ENCODE measurements around the gene KCNMB1. TPM values are rescaled to one million over a fixed set of nuclear protein-coding genes. Genes with fewer than 3 reads are reported as not detected.

Gene KCNMB1
- total RNA-seq, 2 experiments from 2014 or later = not detected

- H4K20me1 ChIP-seq (ENCODE audit: insufficient read depth, low read length) = no peaks in the 10 kb centered on the region
- H3K9me2 ChIP-seq (ENCODE audit: insufficient read depth, low read length) = no peaks in the 10 kb centered on the region
- H3K4me2 ChIP-seq (ENCODE audit: low read length) = no peak overlapping the region
- H3K27ac ChIP-seq (ENCODE audit: low read depth, low read length, poor library complexity, severe bottlenecking) = no peak overlapping the region
- intact Hi-C loops (cut with micrococcal nuclease; ENCODE audit: unreplicated experiment) = no loop called here
- H3K79me2 ChIP-seq (ENCODE audit: insufficient read depth, low read depth, low read length) = no peaks in the 10 kb centered on the region
- peaks cover 2% of the 10 kb centered on the region for H3K4me1 ChIP-seq (ENCODE audit: insufficient read depth, low read length, poor library complexity, severe bottlenecking)
- no peak for TF ChIP-seq EZH2phosphoT487 (IDR thresholded peaks at IDR 0.05; ENCODE audit: borderline replicate concordance, low read depth, low read length)
- TF ChIP-seq, protein P1, sequence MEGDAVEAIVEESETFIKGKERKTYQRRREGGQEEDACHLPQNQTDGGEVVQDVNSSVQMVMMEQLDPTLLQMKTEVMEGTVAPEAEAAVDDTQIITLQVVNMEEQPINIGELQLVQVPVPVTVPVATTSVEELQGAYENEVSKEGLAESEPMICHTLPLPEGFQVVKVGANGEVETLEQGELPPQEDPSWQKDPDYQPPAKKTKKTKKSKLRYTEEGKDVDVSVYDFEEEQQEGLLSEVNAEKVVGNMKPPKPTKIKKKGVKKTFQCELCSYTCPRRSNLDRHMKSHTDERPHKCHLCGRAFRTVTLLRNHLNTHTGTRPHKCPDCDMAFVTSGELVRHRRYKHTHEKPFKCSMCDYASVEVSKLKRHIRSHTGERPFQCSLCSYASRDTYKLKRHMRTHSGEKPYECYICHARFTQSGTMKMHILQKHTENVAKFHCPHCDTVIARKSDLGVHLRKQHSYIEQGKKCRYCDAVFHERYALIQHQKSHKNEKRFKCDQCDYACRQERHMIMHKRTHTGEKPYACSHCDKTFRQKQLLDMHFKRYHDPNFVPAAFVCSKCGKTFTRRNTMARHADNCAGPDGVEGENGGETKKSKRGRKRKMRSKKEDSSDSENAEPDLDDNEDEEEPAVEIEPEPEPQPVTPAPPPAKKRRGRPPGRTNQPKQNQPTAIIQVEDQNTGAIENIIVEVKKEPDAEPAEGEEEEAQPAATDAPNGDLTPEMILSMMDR (conservative IDR thresholded peaks at IDR 0.05; ENCODE audit: low read length) = no peak
- DNase-seq (ENCODE audit: low spot score) = no peak
- CTCF ChIA-PET (ENCODE audit: unreplicated experiment) = no interaction called here
- H2AFZ ChIP-seq (ENCODE audit: low read length) = no peak overlapping the region
- no peaks in the 10 kb centered on the region for H3K9me3 ChIP-seq (ENCODE audit: low read length)
- no TSS peak for BruUV-seq (replicated peaks)
- H3K4me3 ChIP-seq (ENCODE audit: low read depth, low read length, poor library complexity, severe bottlenecking) = no peak overlapping the region
- POLR2A ChIA-PET = no interaction called here
- H3K36me3 ChIP-seq (ENCODE audit: insufficient read depth, low read length) = no peaks in the 10 kb centered on the region
These were observed 25.5 kb downstream of the KCNMB1 start for GRCh38 chr5:170363671-170364070.

DNA sequence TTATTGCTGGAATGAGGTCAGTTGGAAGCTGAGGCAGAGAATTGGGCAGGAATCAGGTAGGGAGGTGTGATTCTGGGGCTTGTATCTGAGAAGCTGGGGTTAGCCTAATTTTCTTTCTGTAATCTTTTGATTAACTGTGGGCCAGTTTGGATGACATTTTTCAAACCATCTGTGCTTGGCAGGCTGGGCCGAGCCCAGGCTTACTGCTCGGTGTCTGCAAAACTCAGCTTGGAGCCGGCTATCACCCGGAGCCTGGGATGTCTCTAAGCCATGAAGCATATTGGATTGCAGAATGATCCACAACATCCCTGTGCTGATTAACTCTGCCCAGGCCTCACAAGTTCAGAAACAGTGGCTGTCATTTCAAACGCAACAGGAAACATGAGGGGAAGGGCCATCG, 26.5 kb downstream of the KCNMB1 start:
- no peaks in the 10 kb centered on the region for H3K79me2 ChIP-seq (ENCODE audit: insufficient read depth, low read depth, low read length)
- ChIA-PET CTCF (ENCODE audit: unreplicated experiment) (no interaction called here), POLR2A (interaction anchor here (1.2 kb wide), 2 partner anchors 17 to 18 kb away, joined by 3 read pairs; no protein-coding TSS in a partner anchor)
- no peak overlapping the region for H3K4me2 ChIP-seq (ENCODE audit: low read length)
- H3K9me2 ChIP-seq (ENCODE audit: insufficient read depth, low read length) = no peaks in the 10 kb centered on the region
- peaks cover 12% of the 10 kb centered on the region for H3K4me1 ChIP-seq (ENCODE audit: insufficient read depth, low read length, poor library complexity, severe bottlenecking)
- no peak for DNase-seq (ENCODE audit: low spot score)
- no peaks in the 10 kb centered on the region for H4K20me1 ChIP-seq (ENCODE audit: insufficient read depth, low read length)
- H3K4me3 ChIP-seq (ENCODE audit: low read depth, low read length, poor library complexity, severe bottlenecking) = no peak overlapping the region
- no peaks in the 10 kb centered on the region for H3K36me3 ChIP-seq (ENCODE audit: insufficient read depth, low read length)
- H2AFZ ChIP-seq (ENCODE audit: low read length) = no peak overlapping the region
- intact Hi-C loops (cut with micrococcal nuclease; ENCODE audit: unreplicated experiment) = no loop called here
- no peak overlapping the region for H3K27ac ChIP-seq (ENCODE audit: low read depth, low read length, poor library complexity, severe bottlenecking)
- TF ChIP-seq, protein P1 (conservative IDR thresholded peaks at IDR 0.05; ENCODE audit: low read length) = no peak
- TF ChIP-seq EZH2phosphoT487 (IDR thresholded peaks at IDR 0.05; ENCODE audit: borderline replicate concordance, low read depth, low read length) = no peak
- BruUV-seq (replicated peaks) = no TSS peak
- no peaks in the 10 kb centered on the region for H3K9me3 ChIP-seq (ENCODE audit: low read length)

DNA sequence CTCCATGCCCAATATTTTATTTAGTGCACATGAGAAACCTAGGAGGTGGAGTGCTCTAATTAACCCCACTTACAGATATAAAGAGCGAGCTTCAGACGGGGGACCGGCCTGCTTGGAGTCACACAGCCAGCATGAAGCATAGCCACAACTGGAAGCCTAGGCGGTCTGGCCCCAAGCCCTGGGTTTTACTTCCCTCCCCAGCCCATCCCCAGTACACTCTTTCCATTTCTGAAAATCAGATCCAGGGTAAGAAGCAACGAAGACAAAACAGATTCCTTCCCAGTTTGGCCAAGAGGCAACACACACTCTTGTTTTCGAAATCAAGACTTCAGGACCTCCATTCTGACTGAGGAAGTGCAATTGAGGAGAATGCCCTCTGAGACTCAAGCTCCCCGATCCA, 27.1 kb downstream of the KCNMB1 start:
- intact Hi-C loops (cut with micrococcal nuclease; ENCODE audit: unreplicated experiment) = no loop called here
- POLR2A ChIA-PET = interaction anchor here (1.2 kb wide), 2 partner anchors 17 to 19 kb away, joined by 3 read pairs; no protein-coding TSS in a partner anchor
- no peak overlapping the region for H3K4me2 ChIP-seq (ENCODE audit: low read length)

More for the DNA sequence above, 27.1 kb downstream of the KCNMB1 start:
- no peak overlapping the region for H2AFZ ChIP-seq (ENCODE audit: low read length)
- no peaks in the 10 kb centered on the region for H3K9me3 ChIP-seq (ENCODE audit: low read length)
- no peaks in the 10 kb centered on the region for H3K36me3 ChIP-seq (ENCODE audit: insufficient read depth, low read length)
- BruUV-seq (replicated peaks) = no TSS peak
- no peaks in the 10 kb centered on the region for H4K20me1 ChIP-seq (ENCODE audit: insufficient read depth, low read length)
- DNase-seq (ENCODE audit: low spot score) = no peak
- no peak overlapping the region for H3K4me3 ChIP-seq (ENCODE audit: low read depth, low read length, poor library complexity, severe bottlenecking)
- no peaks in the 10 kb centered on the region for H3K9me2 ChIP-seq (ENCODE audit: insufficient read depth, low read length)
- H3K79me2 ChIP-seq (ENCODE audit: insufficient read depth, low read depth, low read length) = no peaks in the 10 kb centered on the region
- H3K27ac ChIP-seq (ENCODE audit: low read depth, low read length, poor library complexity, severe bottlenecking) = no peak overlapping the region
- peaks cover 14% of the 10 kb centered on the region for H3K4me1 ChIP-seq (ENCODE audit: insufficient read depth, low read length, poor library complexity, severe bottlenecking)
- TF ChIP-seq EZH2phosphoT487 (IDR thresholded peaks at IDR 0.05; ENCODE audit: borderline replicate concordance, low read depth, low read length) = no peak
- TF ChIP-seq, protein P1 (conservative IDR thresholded peaks at IDR 0.05; ENCODE audit: low read length) = no peak
- CTCF ChIA-PET (ENCODE audit: unreplicated experiment) = no interaction called here

All from OCI-LY7 (cell line).